SK-N-SH (cell line): ENCODE results near the gene TXNDC16.

Experiments
- TEAD4 ChIP-seq: IDR thresholded peaks from 2 replicates; pipeline ENCODE4 v1.4.0; 2012; ENCODE audit warnings: mild to moderate bottlenecking, borderline replicate concordance; ENCODE audit not compliant: insufficient read depth
- YY1 ChIP-seq: IDR thresholded peaks from 2 replicates; pipeline ENCODE4 v1.4.0; 2012; ENCODE audit warnings: low read depth, mild to moderate bottlenecking
- TF ChIP-seq, protein P1 (sequence below): fragments of 200-600 bp; sonication (generic); IDR thresholded peaks from 2 replicates; pipeline ENCODE4 v1.6.1; 2017; ENCODE audit warnings: antibody characterized with exemption, mild to moderate bottlenecking, moderate library complexity

DNA sequence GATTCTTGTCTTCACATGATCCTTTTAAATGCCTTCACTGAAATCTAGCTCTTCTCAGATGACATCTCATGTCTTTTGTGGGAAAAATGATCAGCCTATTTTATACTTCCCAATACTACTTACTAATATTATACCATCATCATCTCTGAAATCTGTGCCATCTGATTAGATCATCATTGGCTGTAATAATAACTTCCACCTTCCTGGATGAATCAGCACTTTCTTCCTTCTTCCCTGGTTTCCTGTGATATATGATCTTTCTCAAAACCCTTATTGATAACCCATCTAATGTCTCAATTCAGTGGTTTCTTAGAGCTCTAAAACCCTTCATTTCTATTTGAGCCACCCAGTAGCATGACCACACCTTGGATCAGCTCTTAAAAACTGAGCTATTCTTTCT lies 31.2 kb upstream of the TXNDC16 start:
- no peak for TF ChIP-seq YY1
- TF ChIP-seq, protein P1, sequence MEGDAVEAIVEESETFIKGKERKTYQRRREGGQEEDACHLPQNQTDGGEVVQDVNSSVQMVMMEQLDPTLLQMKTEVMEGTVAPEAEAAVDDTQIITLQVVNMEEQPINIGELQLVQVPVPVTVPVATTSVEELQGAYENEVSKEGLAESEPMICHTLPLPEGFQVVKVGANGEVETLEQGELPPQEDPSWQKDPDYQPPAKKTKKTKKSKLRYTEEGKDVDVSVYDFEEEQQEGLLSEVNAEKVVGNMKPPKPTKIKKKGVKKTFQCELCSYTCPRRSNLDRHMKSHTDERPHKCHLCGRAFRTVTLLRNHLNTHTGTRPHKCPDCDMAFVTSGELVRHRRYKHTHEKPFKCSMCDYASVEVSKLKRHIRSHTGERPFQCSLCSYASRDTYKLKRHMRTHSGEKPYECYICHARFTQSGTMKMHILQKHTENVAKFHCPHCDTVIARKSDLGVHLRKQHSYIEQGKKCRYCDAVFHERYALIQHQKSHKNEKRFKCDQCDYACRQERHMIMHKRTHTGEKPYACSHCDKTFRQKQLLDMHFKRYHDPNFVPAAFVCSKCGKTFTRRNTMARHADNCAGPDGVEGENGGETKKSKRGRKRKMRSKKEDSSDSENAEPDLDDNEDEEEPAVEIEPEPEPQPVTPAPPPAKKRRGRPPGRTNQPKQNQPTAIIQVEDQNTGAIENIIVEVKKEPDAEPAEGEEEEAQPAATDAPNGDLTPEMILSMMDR = no peak
- TF ChIP-seq TEAD4 = no peak
